Spleen (tissue), 11 donors: ENCODE data around the gene NKD1. TPM values are rescaled to one million over a fixed set of nuclear protein-coding genes. Genes with fewer than 3 reads are reported as not detected.

Source experiments
- DNase-seq: peaks from one replicate; pipeline ENCODE4 v3.0.0-alpha.2; 2020
- H3K27ac ChIP-seq, 8 donors: fragments of 200-600 bp; sonication (generic) in 7 of 8; 1 replicate in 4 of 8; 2 replicates in 4 of 8; pipeline versions ENCODE4 v1.5.0 to v1.8.0; 2016 to 2021; ENCODE audit warnings: inconsistent platforms in 4 of 8, mild to moderate bottlenecking in 4 of 8, moderate library complexity in 1 of 8
- H3K27me3 ChIP-seq, 7 donors: fragments of 200-600 bp; sonication (generic) in 6 of 7; replicated peaks in 1 of 7; 1 replicate in 4 of 7; 2 replicates in 3 of 7; pipeline versions ENCODE4 v1.5.0 to v1.8.0; 2016 to 2021; ENCODE audit warnings: inconsistent platforms in 3 of 7, mild to moderate bottlenecking in 1 of 7
- H3K36me3 ChIP-seq, 6 donors: fragments of 200-600 bp; sonication (generic) in 5 of 6; 1 replicate in 4 of 6; 2 replicates in 2 of 6; pipeline versions ENCODE4 v1.5.0 to v1.8.0; 2016 to 2021; ENCODE audit warnings: inconsistent platforms in 2 of 6
- H3K4me1 ChIP-seq, 6 donors: fragments of 200-600 bp; sonication (generic) in 5 of 6; 1 replicate in 3 of 6; 2 replicates in 3 of 6; pipeline versions ENCODE4 v1.5.0 to v1.8.0; 2016 to 2021; ENCODE audit warnings: inconsistent platforms in 3 of 6
- H3K4me3 ChIP-seq, 8 donors: fragments of 200-600 bp; sonication (generic) in 7 of 8; 1 replicate in 4 of 8; 2 replicates in 4 of 8; pipeline versions ENCODE4 v1.5.0 to v1.8.0; 2016 to 2021; ENCODE audit warnings: inconsistent platforms in 4 of 8, mild to moderate bottlenecking in 4 of 8, moderate library complexity in 2 of 8
- H3K9me3 ChIP-seq, 8 donors: fragments of 200-600 bp; sonication (generic) in 7 of 8; 1 replicate in 4 of 8; 2 replicates in 4 of 8; pipeline versions ENCODE4 v1.5.0 to v1.8.0; 2016 to 2021; ENCODE audit warnings: inconsistent platforms in 4 of 8
- CTCF ChIP-seq, 11 experiments: fragments of 200-600 bp in 7 of 11; fragments of 450-650 bp in 4 of 11; sonication (generic) in 4 of 11; IDR thresholded peaks in 8 of 11; conservative IDR thresholded peaks in 3 of 11; 1 replicate in 7 of 11; 2 replicates in 4 of 11; pipeline versions ENCODE4 v1.4.0 to v1.8.0; 2016 to 2021; ENCODE audit warnings: antibody characterized with exemption in 11 of 11, inconsistent platforms in 4 of 11, mild to moderate bottlenecking in 1 of 11
- POLR2A ChIP-seq, 3 donors: fragments of 450-650 bp; IDR thresholded peaks; one replicate each; pipeline ENCODE4 v1.5.1; 2017; ENCODE audit warnings: antibody characterized with exemption in 3 of 3, mild to moderate bottlenecking in 1 of 3
- POLR2AphosphoS5 ChIP-seq, 3 donors: sonication (generic); formaldehyde crosslinking; IDR thresholded peaks; one replicate each; pipeline ENCODE4 v1.5.1; 2017; ENCODE audit warnings: antibody characterized with exemption in 3 of 3
- WGBS, 5 donors: extraction: QIAGEN DNeasy Blood & Tissue Kit in 3 of 5; methylation state at CpG; one replicate each; pipeline versions ENCODE4 v1.1.5 to v1.1.7; 2013 to 2018; 5-methylcytosine and 5-hydroxymethylcytosine counted together
- intact Hi-C: fragments of 100-400 bp; cut with DNase I; formaldehyde crosslinking; loops from one replicate; pipeline ENCODE4 v1.15.0; 2023; ENCODE audit warnings: low total_unique reads
- polyA plus RNA-seq, 3 donors: library from polyadenylated mRNA; stranded (reverse); fragments of 200-250 nt; gene quantifications; one replicate each; pipeline ENCODE4 v1.2.1, GENCODE V29; 2013
- total RNA-seq, 7 donors: library from RNA; depleted of rRNA in 3 of 7; stranded (reverse); fragments of >200 nt in 3 of 7; fragmentation: NEBNext Ultra II Directional in 4 of 7; extraction: Animal tissue kit (Norgen Biotek cat#: 25700) in 4 of 7; gene quantifications; one replicate each; pipeline versions ENCODE4 v1.1.0 to v1.2.1, GENCODE V29; 2016 to 2021
- donor health status: healthy with polysubstance abuse.
- donor health status: DM: no; HTN: no; CAD: no; lungs with moderate emphysema.
- donor health status: DM: no; HTN: no; CAD: no.
- donor health status: Bipolar disorder and iron deficiency.
- donor health status: healthy.
- donor health status: DM: no; HTN: no; CAD: no.
- donor health status: DM: yes; HTN: yes; CAD: no.

NKD1 gene
- total and polyA plus RNA-seq, 10 donors: 0.11 to 15.2 (median 3.6) TPM

GRCh38 chr16:50607970-50608557, 59.9 kb downstream of the NKD1 start:
- no peak overlapping the region for H3K4me3 ChIP-seq
- peaks cover 0 to 33% (median 8%) of the 10 kb centered on the region in 6 donors for H3K4me1 ChIP-seq
- no peaks in the 10 kb centered on the region for H3K36me3 ChIP-seq
- intact Hi-C loops: no loop called here
- TF ChIP-seq CTCF (IDR thresholded peaks at IDR 0.05 in 8 of 11, conservative IDR thresholded peaks at IDR 0.05 in 3 of 11): no peak
- TF ChIP-seq POLR2AphosphoS5 (IDR thresholded peaks at IDR 0.05): no peak
- TF ChIP-seq POLR2A (IDR thresholded peaks at IDR 0.05): no peak
- no peak for DNase-seq
- H3K27ac ChIP-seq: no peak overlapping the region
- H3K27me3 ChIP-seq: no peaks in the 10 kb centered on the region
- WGBS, 5 donors: 91 to 94% (median 93%) methylated on average over 14 of the region's 14 CpGs
- no peaks in the 10 kb centered on the region for H3K9me3 ChIP-seq

GRCh38 chr16:50609049-50609448, 60.9 kb downstream of the NKD1 start:
- no peaks in the 10 kb centered on the region for H3K9me3 ChIP-seq
- intact Hi-C loops: no loop called here
- 82 to 95% (median 88%) methylated on average over 7 of the region's 7 CpGs for WGBS, 5 donors
- peaks cover 0 to 32% (median 3%) of the 10 kb centered on the region in 6 donors for H3K4me1 ChIP-seq
- no peak overlapping the region for H3K4me3 ChIP-seq
- no peaks in the 10 kb centered on the region for H3K27me3 ChIP-seq
- no peak overlapping the region for H3K27ac ChIP-seq
- H3K36me3 ChIP-seq: no peaks in the 10 kb centered on the region
- TF ChIP-seq POLR2AphosphoS5 (IDR thresholded peaks at IDR 0.05): no peak
- no peak for TF ChIP-seq CTCF (IDR thresholded peaks at IDR 0.05 in 8 of 11, conservative IDR thresholded peaks at IDR 0.05 in 3 of 11)
- no peak for TF ChIP-seq POLR2A (IDR thresholded peaks at IDR 0.05)
- DNase-seq: no peak

- no peak for DNase-seq
- no peaks in the 10 kb centered on the region for H3K36me3 ChIP-seq
- intact Hi-C loops: no loop called here
- H3K4me3 ChIP-seq: no peak overlapping the region
- H3K4me1 ChIP-seq: peaks cover 0 to 29% (median 5%) of the 10 kb centered on the region in 6 donors
- no peak overlapping the region for H3K27ac ChIP-seq
- TF ChIP-seq POLR2AphosphoS5 (IDR thresholded peaks at IDR 0.05) (no peak), CTCF (IDR thresholded peaks at IDR 0.05 in 8 of 11, conservative IDR thresholded peaks at IDR 0.05 in 3 of 11) (no peak), POLR2A (IDR thresholded peaks at IDR 0.05) (no peak)
- H3K27me3 ChIP-seq: no peaks in the 10 kb centered on the region
- no peaks in the 10 kb centered on the region for H3K9me3 ChIP-seq
- 76 to 94% (median 81%) methylated on average over 5 of the region's 5 CpGs for WGBS, 5 donors
Observed at GRCh38 chr16:50609471-50609870, 61.3 kb downstream of the NKD1 start.

GRCh38 chr16:50610331-50611262, 62.4 kb downstream of the NKD1 start:
- Histone ChIP-seq H3K4me3 (no peak overlapping the region), H3K9me3 (no peaks in the 10 kb centered on the region), H3K36me3 (no peaks in the 10 kb centered on the region), H3K27ac (no peak overlapping the region), H3K4me1 (peaks cover 0 to 29% (median 5%) of the 10 kb centered on the region in 6 donors), H3K27me3 (no peaks in the 10 kb centered on the region)
- intact Hi-C loops: no loop called here
- TF ChIP-seq CTCF (IDR thresholded peaks at IDR 0.05 in 8 of 11, conservative IDR thresholded peaks at IDR 0.05 in 3 of 11): no peak
- no peak for TF ChIP-seq POLR2A (IDR thresholded peaks at IDR 0.05)
- TF ChIP-seq POLR2AphosphoS5 (IDR thresholded peaks at IDR 0.05): no peak
- no peak for DNase-seq
- 85 to 93% (median 88%) methylated on average over 19 to 21 of the region's 21 CpGs for WGBS, 5 donors
